GM10266 (cell line): Measurements from ENCODE around the gene LHX4.

Experiments
- DNase-seq: peaks from one replicate; pipeline ENCODE4 v3.0.0; 2012; ENCODE audit errors: extremely low spot score
- CTCF ChIP-seq: IDR thresholded peaks from 2 replicates; pipeline ENCODE4 v1.5.1; 2012; ENCODE audit warnings: mild to moderate bottlenecking, low read depth; ENCODE audit not compliant: control insufficient read depth, insufficient read depth; ENCODE audit errors: missing control alignments

Gene LHX4

GRCh38 chr1:180270530-180271271, 40.6 kb downstream of the LHX4 start:
- DNase-seq = no peak
- no peak for TF ChIP-seq CTCF

- no peak for DNase-seq
- no peak for TF ChIP-seq CTCF
Measured at GRCh38 chr1:180271272-180272255, 41.5 kb downstream of the LHX4 start.

GRCh38 chr1:180272395-180272794, 42.3 kb downstream of the LHX4 start:
- no peak for DNase-seq
- no peak for TF ChIP-seq CTCF

GRCh38 chr1:180273066-180273465, 43.0 kb downstream of the LHX4 start:
- TF ChIP-seq CTCF = no peak
- DNase-seq = no peak

- no peak for TF ChIP-seq CTCF
- DNase-seq = no peak
Measured at GRCh38 chr1:180274221-180274620, 44.2 kb downstream of the LHX4 start.

- no peak for DNase-seq
- TF ChIP-seq CTCF = no peak
Measured at GRCh38 chr1:180275726-180276125, 45.7 kb downstream of the LHX4 start.
